SK-N-SH treated with all-trans-retinoic acid at 6 μM for 48 hours (cell line): Measurements from ENCODE around the gene LY6G5B.

ENCODE experiments used
- ATAC-seq: fragments of 200-7000 bp; cut with Tn5 transposase; 3 replicates; pipeline ENCODE4 v1.9.1; 2020; ENCODE audit warnings: mild to moderate bottlenecking, moderate library complexity
- ARNTL ChIP-seq: fragments of 450-650 bp; formaldehyde crosslinking; IDR thresholded peaks from 2 replicates; pipeline ENCODE4 v1.5.0; 2020; ENCODE audit warnings: low read depth, mild to moderate bottlenecking, moderate library complexity, borderline replicate concordance
- BACH2 ChIP-seq: fragments of 250-450 bp; sonication (Bioruptor Pico); IDR thresholded peaks from 2 replicates; pipeline ENCODE4 v1.9.0; 2021; ENCODE audit warnings: mild to moderate bottlenecking, borderline replicate concordance
- CREB5 ChIP-seq: fragments of 250-450 bp; sonication (Bioruptor Pico); IDR thresholded peaks from 2 replicates; pipeline ENCODE4 v1.5.1; 2020; ENCODE audit warnings: low read depth, mild to moderate bottlenecking, moderate library complexity
- CSDC2 ChIP-seq: fragments of 250-450 bp; sonication (Bioruptor Pico); IDR thresholded peaks from 2 replicates; pipeline ENCODE4 v1.5.0; 2020; ENCODE audit warnings: mild to moderate bottlenecking, moderate library complexity
- GLIS3 ChIP-seq: fragments of 250-450 bp; sonication (Bioruptor Pico); IDR thresholded peaks from 2 replicates; pipeline ENCODE4 v1.5.0; 2020; ENCODE audit warnings: mild to moderate bottlenecking, moderate library complexity
- ISL1 ChIP-seq: fragments of 250-450 bp; sonication (Bioruptor Pico); IDR thresholded peaks from 2 replicates; pipeline ENCODE4 v2.1.2; 2022; ENCODE audit warnings: mild to moderate bottlenecking, moderate library complexity
- OSR1 ChIP-seq: fragments of 250-450 bp; sonication (Bioruptor Pico); IDR thresholded peaks from 2 replicates; pipeline ENCODE4 v1.8.0; 2022; ENCODE audit warnings: moderate library complexity, mild to moderate bottlenecking, inconsistent platforms
- POU6F1 ChIP-seq: fragments of 250-450 bp; sonication (Bioruptor Pico); IDR thresholded peaks from 2 replicates; pipeline ENCODE4 v1.8.0; 2021; ENCODE audit warnings: low read depth, mild to moderate bottlenecking, moderate library complexity, borderline replicate concordance
- PPARA ChIP-seq: fragments of 250-450 bp; sonication (Bioruptor Pico); IDR thresholded peaks from 2 replicates; pipeline ENCODE4 v1.5.0; 2020; ENCODE audit warnings: mild to moderate bottlenecking, borderline replicate concordance
- RARB ChIP-seq: fragments of 250-450 bp; sonication (Bioruptor Pico); IDR thresholded peaks from 2 replicates; pipeline ENCODE4 v1.8.0; 2021; ENCODE audit warnings: mild to moderate bottlenecking, moderate library complexity
- SNAI2 ChIP-seq: fragments of 250-450 bp; sonication (Bioruptor Pico); IDR thresholded peaks from 2 replicates; pipeline ENCODE4 v1.5.0; 2020; ENCODE audit warnings: mild to moderate bottlenecking, moderate library complexity
- TCF4 ChIP-seq: fragments of 250-450 bp; sonication (Bioruptor Pico); IDR thresholded peaks from 2 replicates; pipeline ENCODE4 v1.8.0; 2021; ENCODE audit warnings: mild to moderate bottlenecking, moderate library complexity, borderline replicate concordance
- TSHZ2 ChIP-seq: fragments of 250-450 bp; sonication (Bioruptor Pico); IDR thresholded peaks from 2 replicates; pipeline ENCODE4 v1.5.0; 2020; ENCODE audit warnings: mild to moderate bottlenecking, moderate library complexity
- ZC3H10 ChIP-seq: fragments of 250-450 bp; sonication (Bioruptor Pico); IDR thresholded peaks from 2 replicates; pipeline ENCODE4 v1.5.1; 2021; ENCODE audit warnings: mild to moderate bottlenecking, moderate library complexity
- ZFP30 ChIP-seq: fragments of 450-650 bp; formaldehyde crosslinking; IDR thresholded peaks from 2 replicates; pipeline ENCODE4 v1.5.0; 2022; ENCODE audit warnings: mild to moderate bottlenecking, moderate library complexity
- ZNF565 ChIP-seq: fragments of 450-650 bp; formaldehyde crosslinking; conservative IDR thresholded peaks from 2 replicates; pipeline ENCODE4 v1.5.0; 2020; ENCODE audit warnings: low read depth, mild to moderate bottlenecking, moderate library complexity
- ZNF70 ChIP-seq: fragments of 450-650 bp; formaldehyde crosslinking; IDR thresholded peaks from 2 replicates; pipeline ENCODE4 v1.5.0; 2020; ENCODE audit warnings: mild to moderate bottlenecking, moderate library complexity
- ZNF8 ChIP-seq: fragments of 450-650 bp; formaldehyde crosslinking; IDR thresholded peaks from 2 replicates; pipeline ENCODE4 v1.5.0; 2020; ENCODE audit warnings: mild to moderate bottlenecking, moderate library complexity
- TF ChIP-seq, protein P1 (sequence below): fragments of 250-450 bp; sonication (Bioruptor Pico); IDR thresholded peaks from 2 replicates; pipeline ENCODE4 v1.8.0; 2020; ENCODE audit warnings: mild to moderate bottlenecking, moderate library complexity, borderline replicate concordance
- TF ChIP-seq, protein P2 (sequence below): fragments of 250-450 bp; sonication (Bioruptor Pico); IDR thresholded peaks from 2 replicates; pipeline ENCODE4 v1.5.1; 2021; ENCODE audit warnings: mild to moderate bottlenecking, moderate library complexity

LY6G5B gene

GRCh38 chr6:31621320-31621939, 48.3 kb upstream of the LY6G5B start:
- no peak for ATAC-seq
- no peak for TF ChIP-seq OSR1 (CRISPR knock-in tag)

GRCh38 chr6:31621991-31622390, 47.8 kb upstream of the LY6G5B start:
- TF ChIP-seq ZNF8 (CRISPR knock-in tag): no peak
- TF ChIP-seq BACH2 (CRISPR knock-in tag): no peak
- no peak for TF ChIP-seq ZFP30 (CRISPR knock-in tag)
- TF ChIP-seq OSR1 (CRISPR knock-in tag): no peak
- no peak for TF ChIP-seq TSHZ2 (CRISPR knock-in tag)
- ATAC-seq: no peak

DNA sequence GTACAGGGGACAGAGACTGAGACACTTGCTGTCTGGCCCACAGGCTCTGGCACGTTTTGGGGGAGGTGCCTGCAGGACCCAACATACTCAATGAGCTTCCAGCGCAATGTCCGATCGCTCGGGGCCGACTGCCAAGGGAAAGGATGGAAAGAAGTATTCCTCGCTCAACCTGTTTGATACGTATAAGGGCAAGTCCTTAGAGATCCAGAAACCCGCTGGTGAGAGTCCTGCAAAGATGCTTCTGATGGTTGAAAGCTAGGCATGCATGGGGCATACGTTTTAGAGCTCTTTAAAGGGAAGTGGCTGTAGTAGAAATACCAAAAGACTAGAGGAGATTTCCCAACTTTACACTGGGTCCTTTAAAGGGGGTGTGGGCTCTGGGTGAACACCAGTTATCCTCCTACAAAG, 47.1 kb upstream of the LY6G5B start:
- no peak for TF ChIP-seq SNAI2 (CRISPR knock-in tag)
- TF ChIP-seq ISL1 (CRISPR knock-in tag): no peak
- no peak for TF ChIP-seq POU6F1 (CRISPR knock-in tag)
- TF ChIP-seq OSR1 (CRISPR knock-in tag): no peak
- TF ChIP-seq, protein P1, sequence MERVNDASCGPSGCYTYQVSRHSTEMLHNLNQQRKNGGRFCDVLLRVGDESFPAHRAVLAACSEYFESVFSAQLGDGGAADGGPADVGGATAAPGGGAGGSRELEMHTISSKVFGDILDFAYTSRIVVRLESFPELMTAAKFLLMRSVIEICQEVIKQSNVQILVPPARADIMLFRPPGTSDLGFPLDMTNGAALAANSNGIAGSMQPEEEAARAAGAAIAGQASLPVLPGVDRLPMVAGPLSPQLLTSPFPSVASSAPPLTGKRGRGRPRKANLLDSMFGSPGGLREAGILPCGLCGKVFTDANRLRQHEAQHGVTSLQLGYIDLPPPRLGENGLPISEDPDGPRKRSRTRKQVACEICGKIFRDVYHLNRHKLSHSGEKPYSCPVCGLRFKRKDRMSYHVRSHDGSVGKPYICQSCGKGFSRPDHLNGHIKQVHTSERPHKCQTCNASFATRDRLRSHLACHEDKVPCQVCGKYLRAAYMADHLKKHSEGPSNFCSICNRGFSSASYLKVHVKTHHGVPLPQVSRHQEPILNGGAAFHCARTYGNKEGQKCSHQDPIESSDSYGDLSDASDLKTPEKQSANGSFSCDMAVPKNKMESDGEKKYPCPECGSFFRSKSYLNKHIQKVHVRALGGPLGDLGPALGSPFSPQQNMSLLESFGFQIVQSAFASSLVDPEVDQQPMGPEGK (CRISPR knock-in tag): no peak
- no peak for TF ChIP-seq RARB
- TF ChIP-seq ZC3H10 (CRISPR knock-in tag): no peak
- no peak for TF ChIP-seq ZNF565 (CRISPR knock-in tag)
- TF ChIP-seq PPARA (CRISPR knock-in tag): no peak
- TF ChIP-seq CSDC2 (CRISPR knock-in tag): no peak
- no peak for TF ChIP-seq GLIS3 (CRISPR knock-in tag)
- no peak for TF ChIP-seq TSHZ2 (CRISPR knock-in tag)
- no peak for TF ChIP-seq ZNF8 (CRISPR knock-in tag)
- TF ChIP-seq ZFP30 (CRISPR knock-in tag): no peak
- TF ChIP-seq CREB5 (CRISPR knock-in tag): no peak
- TF ChIP-seq TCF4: no peak
- no peak for TF ChIP-seq ZNF70 (CRISPR knock-in tag)
- TF ChIP-seq, protein P2, sequence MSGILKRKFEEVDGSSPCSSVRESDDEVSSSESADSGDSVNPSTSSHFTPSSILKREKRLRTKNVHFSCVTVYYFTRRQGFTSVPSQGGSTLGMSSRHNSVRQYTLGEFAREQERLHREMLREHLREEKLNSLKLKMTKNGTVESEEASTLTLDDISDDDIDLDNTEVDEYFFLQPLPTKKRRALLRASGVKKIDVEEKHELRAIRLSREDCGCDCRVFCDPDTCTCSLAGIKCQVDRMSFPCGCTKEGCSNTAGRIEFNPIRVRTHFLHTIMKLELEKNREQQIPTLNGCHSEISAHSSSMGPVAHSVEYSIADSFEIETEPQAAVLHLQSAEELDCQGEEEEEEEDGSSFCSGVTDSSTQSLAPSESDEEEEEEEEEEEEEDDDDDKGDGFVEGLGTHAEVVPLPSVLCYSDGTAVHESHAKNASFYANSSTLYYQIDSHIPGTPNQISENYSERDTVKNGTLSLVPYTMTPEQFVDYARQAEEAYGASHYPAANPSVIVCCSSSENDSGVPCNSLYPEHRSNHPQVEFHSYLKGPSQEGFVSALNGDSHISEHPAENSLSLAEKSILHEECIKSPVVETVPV (CRISPR knock-in tag): no peak
- no peak for TF ChIP-seq ARNTL (CRISPR knock-in tag)
- no peak for ATAC-seq
